Osteoblast (primary cell): ENCODE results near the gene PLAGL1. TPM values are rescaled to one million over a fixed set of nuclear protein-coding genes. Genes with fewer than 3 reads are reported as not detected.

Source experiments
- DNase-seq: peaks from one replicate; pipeline ENCODE4 v3.0.0; 2011; ENCODE audit warnings: low spot score, mixed read lengths; ENCODE audit not compliant: insufficient read length; ENCODE audit errors: missing footprints
- H2AFZ ChIP-seq: 2 replicates; pipeline ENCODE4 v1.6.0; 2011; ENCODE audit warnings: mild to moderate bottlenecking, low read length
- H3K27ac ChIP-seq: 2 replicates; pipeline ENCODE4 v1.5.1; 2011; ENCODE audit warnings: mild to moderate bottlenecking, low read depth, low read length, moderate library complexity
- H3K27me3 ChIP-seq: 2 replicates; pipeline ENCODE4 v1.6.0; 2012; ENCODE audit warnings: mild to moderate bottlenecking, control low read depth, inconsistent platforms, low read length, moderate library complexity; ENCODE audit not compliant: insufficient read depth
- H3K36me3 ChIP-seq: 2 replicates; pipeline ENCODE4 v1.5.1; 2011; ENCODE audit warnings: mild to moderate bottlenecking, low read length, control low read depth, moderate library complexity; ENCODE audit not compliant: insufficient read depth
- H3K4me1 ChIP-seq: 2 replicates; pipeline ENCODE4 v1.5.1; 2011; ENCODE audit warnings: mild to moderate bottlenecking, low read length, control low read depth, moderate library complexity; ENCODE audit not compliant: insufficient read depth
- H3K4me2 ChIP-seq: 2 replicates; pipeline ENCODE4 v1.6.0; 2011; ENCODE audit warnings: mild to moderate bottlenecking, low read length; ENCODE audit not compliant: insufficient read depth
- H3K4me3 ChIP-seq: fragments of 200-600 bp; sonication (generic); 3 replicates; pipeline ENCODE4 v1.5.1; 2012; ENCODE audit warnings: mild to moderate bottlenecking, low read length, inconsistent platforms; ENCODE audit not compliant: insufficient read depth
- H3K79me2 ChIP-seq: 2 replicates; pipeline ENCODE4 v1.6.0; 2012; ENCODE audit warnings: mild to moderate bottlenecking, low read length, control low read depth, inconsistent platforms; ENCODE audit not compliant: insufficient read depth
- H3K9me3 ChIP-seq: 2 replicates; pipeline ENCODE4 v1.5.1; 2011; ENCODE audit warnings: low read depth, low read length, control low read depth
- H4K20me1 ChIP-seq: 2 replicates; pipeline ENCODE4 v1.6.0; 2012; ENCODE audit warnings: mild to moderate bottlenecking, low read length, control low read depth; ENCODE audit not compliant: insufficient read depth
- total RNA-seq: library from RNA; depleted of rRNA; stranded (reverse); fragments of >200 nt; gene quantifications from 2 replicates; pipeline ENCODE4 v1.2.3, GENCODE V29; 2012
- TF ChIP-seq, protein P1 (sequence below): IDR thresholded peaks from 2 replicates; pipeline ENCODE4 v1.5.1; 2011; ENCODE audit warnings: mild to moderate bottlenecking, low read depth, low read length, moderate library complexity; ENCODE audit errors: extremely low read depth

The PLAGL1 gene
- total RNA-seq, 1 donor, result 16.6 TPM

DNA sequence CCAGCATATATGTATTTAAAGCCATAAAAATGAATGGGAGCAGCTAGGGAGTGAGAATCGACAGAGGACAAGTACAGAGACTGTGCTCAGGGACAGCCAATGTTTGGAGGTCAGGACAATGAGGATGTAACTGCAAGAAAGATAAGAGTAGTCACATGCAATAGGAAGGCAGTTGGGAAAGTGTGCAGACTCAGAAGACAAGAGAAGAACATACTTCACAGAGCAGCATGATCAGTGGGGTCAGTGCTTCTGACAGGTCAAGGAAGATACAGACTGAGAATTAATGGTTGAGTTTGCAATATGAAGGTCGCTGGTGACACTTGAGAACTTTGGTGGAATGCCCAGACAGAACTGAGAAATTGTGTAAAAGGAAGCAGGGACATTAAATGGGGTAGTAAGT, 25.1 kb downstream of the PLAGL1 start:
- Histone ChIP-seq H3K27ac (no peak overlapping the region), H3K9me3 (no peaks in the 10 kb centered on the region), H3K4me1 (no peaks in the 10 kb centered on the region), H3K27me3 (peaks cover 6% of the 10 kb centered on the region), H3K36me3 (no peaks in the 10 kb centered on the region), H4K20me1 (no peaks in the 10 kb centered on the region), H2AFZ (no peak overlapping the region), H3K4me3 (no peak overlapping the region), H3K79me2 (peaks cover 16% of the 10 kb centered on the region), H3K4me2 (no peak overlapping the region)
- DNase-seq, result no peak
- TF ChIP-seq, protein P1, sequence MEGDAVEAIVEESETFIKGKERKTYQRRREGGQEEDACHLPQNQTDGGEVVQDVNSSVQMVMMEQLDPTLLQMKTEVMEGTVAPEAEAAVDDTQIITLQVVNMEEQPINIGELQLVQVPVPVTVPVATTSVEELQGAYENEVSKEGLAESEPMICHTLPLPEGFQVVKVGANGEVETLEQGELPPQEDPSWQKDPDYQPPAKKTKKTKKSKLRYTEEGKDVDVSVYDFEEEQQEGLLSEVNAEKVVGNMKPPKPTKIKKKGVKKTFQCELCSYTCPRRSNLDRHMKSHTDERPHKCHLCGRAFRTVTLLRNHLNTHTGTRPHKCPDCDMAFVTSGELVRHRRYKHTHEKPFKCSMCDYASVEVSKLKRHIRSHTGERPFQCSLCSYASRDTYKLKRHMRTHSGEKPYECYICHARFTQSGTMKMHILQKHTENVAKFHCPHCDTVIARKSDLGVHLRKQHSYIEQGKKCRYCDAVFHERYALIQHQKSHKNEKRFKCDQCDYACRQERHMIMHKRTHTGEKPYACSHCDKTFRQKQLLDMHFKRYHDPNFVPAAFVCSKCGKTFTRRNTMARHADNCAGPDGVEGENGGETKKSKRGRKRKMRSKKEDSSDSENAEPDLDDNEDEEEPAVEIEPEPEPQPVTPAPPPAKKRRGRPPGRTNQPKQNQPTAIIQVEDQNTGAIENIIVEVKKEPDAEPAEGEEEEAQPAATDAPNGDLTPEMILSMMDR, result no peak

DNA sequence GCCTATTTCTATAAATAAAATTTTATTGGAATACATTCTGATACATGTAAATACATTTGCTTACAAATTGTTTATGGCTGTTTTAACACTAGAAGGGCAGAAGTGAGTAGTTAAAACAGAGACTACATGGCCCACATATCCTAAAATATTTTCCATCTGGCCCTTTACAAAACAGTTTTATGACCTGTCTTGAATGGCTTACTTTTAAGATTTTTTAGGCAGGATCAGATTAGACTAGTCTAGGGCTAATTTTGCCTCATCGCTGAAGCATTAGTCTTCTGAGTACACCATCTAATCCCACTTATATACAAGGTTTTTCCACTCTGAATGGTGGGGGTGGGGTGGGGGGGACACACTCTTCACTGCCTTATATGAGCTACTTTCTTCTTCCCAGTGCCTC, 27.1 kb downstream of the PLAGL1 start:
- no peaks in the 10 kb centered on the region for H3K9me3 ChIP-seq
- peaks cover 8% of the 10 kb centered on the region for H3K79me2 ChIP-seq
- H3K36me3 ChIP-seq, result no peaks in the 10 kb centered on the region
- no peaks in the 10 kb centered on the region for H3K4me1 ChIP-seq
- H2AFZ ChIP-seq, result no peak overlapping the region
- no peaks in the 10 kb centered on the region for H4K20me1 ChIP-seq
- no peak for DNase-seq
- no peak overlapping the region for H3K4me2 ChIP-seq
- no peak overlapping the region for H3K4me3 ChIP-seq
- H3K27me3 ChIP-seq, result peaks cover 6% of the 10 kb centered on the region
- TF ChIP-seq, protein P1, result no peak
- no peak overlapping the region for H3K27ac ChIP-seq

DNA sequence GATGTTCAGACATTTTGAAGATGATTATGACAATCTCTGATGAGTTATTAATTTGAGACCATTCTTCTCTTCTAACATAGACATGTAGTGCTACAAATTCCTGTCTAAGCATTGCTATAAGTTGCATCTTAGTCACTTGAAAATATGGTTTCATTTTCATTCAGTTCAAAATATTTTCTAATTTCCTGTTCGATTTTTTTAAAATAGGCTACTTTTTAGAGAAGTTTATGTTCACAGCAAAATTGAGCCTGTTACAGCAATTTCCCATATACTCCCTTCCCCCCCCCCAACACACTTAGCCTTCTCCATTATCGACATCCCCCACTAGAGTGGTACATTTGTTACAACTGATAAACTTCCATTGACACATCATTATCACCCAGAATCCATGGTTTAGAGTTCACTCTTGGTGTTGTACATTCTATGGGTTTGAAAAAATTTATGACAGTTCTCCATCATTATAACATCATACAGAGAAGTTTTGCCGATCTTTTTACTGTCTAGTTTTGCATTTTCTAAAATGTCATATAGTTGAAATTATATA, 31.2 kb downstream of the PLAGL1 start:
- Histone ChIP-seq H3K4me1 (no peaks in the 10 kb centered on the region), H3K9me3 (no peaks in the 10 kb centered on the region), H3K36me3 (no peaks in the 10 kb centered on the region), H4K20me1 (no peaks in the 10 kb centered on the region), H2AFZ (no peak overlapping the region), H3K79me2 (peaks cover 3% of the 10 kb centered on the region), H3K27ac (no peak overlapping the region), H3K27me3 (peaks cover 6% of the 10 kb centered on the region), H3K4me3 (no peak overlapping the region), H3K4me2 (no peak overlapping the region)
- DNase-seq, result no peak
- TF ChIP-seq, protein P1, result no peak

DNA sequence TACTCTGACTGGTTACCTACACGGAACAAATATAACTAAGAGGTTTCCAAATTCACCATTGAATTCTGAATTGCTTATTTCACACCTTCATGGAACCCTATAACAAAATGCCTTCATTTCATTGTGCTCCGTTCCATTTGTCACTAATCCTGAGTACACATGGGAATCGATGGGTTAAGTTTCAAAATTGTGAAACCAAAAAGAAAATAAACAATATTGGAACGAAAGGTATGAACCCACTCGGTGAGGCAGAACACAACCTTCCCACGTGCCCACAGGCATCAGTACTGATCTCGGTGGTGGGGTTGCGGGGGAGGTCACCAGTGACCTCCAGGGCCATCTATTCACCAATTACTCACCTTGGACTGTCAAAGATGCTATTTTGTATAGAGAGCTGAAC, 34.0 kb downstream of the PLAGL1 start:
- no peaks in the 10 kb centered on the region for H3K36me3 ChIP-seq
- no peak overlapping the region for H3K27ac ChIP-seq
- no peaks in the 10 kb centered on the region for H4K20me1 ChIP-seq
- H3K4me2 ChIP-seq, result no peak overlapping the region
- no peaks in the 10 kb centered on the region for H3K27me3 ChIP-seq
- no peak for DNase-seq
- peaks cover 3% of the 10 kb centered on the region for H3K79me2 ChIP-seq
- no peak overlapping the region for H3K4me3 ChIP-seq
- H3K9me3 ChIP-seq, result no peaks in the 10 kb centered on the region
- H2AFZ ChIP-seq, result no peak overlapping the region
- no peaks in the 10 kb centered on the region for H3K4me1 ChIP-seq
- TF ChIP-seq, protein P1, result no peak
